ENCODE data around the gene SLC8B1.

The SLC8B1 gene

GRCh38 chr12:113292547-113292946 lies 42.4 kb downstream of the SLC8B1 start:
- DNase-seq (ENCODE audit: low spot score): no peak

GRCh38 chr12:113292091-113292490 lies 42.8 kb downstream of the SLC8B1 start:
- DNase-seq (ENCODE audit: low spot score): no peak

GRCh38 chr12:113291586-113291985 lies 43.3 kb downstream of the SLC8B1 start:
- no peak for DNase-seq (ENCODE audit: low spot score)

GRCh38 chr12:113290506-113290905 lies 44.4 kb downstream of the SLC8B1 start:
- no peak for DNase-seq (ENCODE audit: low spot score)

GRCh38 chr12:113289361-113289760 lies 45.5 kb downstream of the SLC8B1 start:
- DNase-seq (ENCODE audit: low spot score): no peak

- DNase-seq (ENCODE audit: low spot score): no peak
Observed at GRCh38 chr12:113287899-113288282, 47.0 kb downstream of the SLC8B1 start.

GRCh38 chr12:113287146-113287898 lies 47.6 kb downstream of the SLC8B1 start:
- no peak for DNase-seq (ENCODE audit: low spot score)

GRCh38 chr12:113286712-113287111 lies 48.2 kb downstream of the SLC8B1 start:
- no peak for DNase-seq (ENCODE audit: low spot score)

- DNase-seq (ENCODE audit: low spot score): no peak
Observed at GRCh38 chr12:113285679-113286610, 49.0 kb downstream of the SLC8B1 start.

GRCh38 chr12:113284751-113285150 lies 50.2 kb downstream of the SLC8B1 start:
- DNase-seq (ENCODE audit: low spot score): no peak

GRCh38 chr12:113278633-113279032 lies 56.3 kb downstream of the SLC8B1 start:
- no peak for DNase-seq (ENCODE audit: low spot score)

- no peak for DNase-seq (ENCODE audit: low spot score)
Observed at GRCh38 chr12:113278141-113278540, 56.8 kb downstream of the SLC8B1 start.

- DNase-seq (ENCODE audit: low spot score): no peak
Observed at GRCh38 chr12:113277511-113277910, 57.4 kb downstream of the SLC8B1 start.

GRCh38 chr12:113276946-113277500 lies 57.9 kb downstream of the SLC8B1 start:
- DNase-seq (ENCODE audit: low spot score): no peak

- no peak for DNase-seq (ENCODE audit: low spot score)
Observed at GRCh38 chr12:113276306-113276705, 58.6 kb downstream of the SLC8B1 start.

- no peak for DNase-seq (ENCODE audit: low spot score)
Observed at GRCh38 chr12:113274848-113275247, 60.1 kb downstream of the SLC8B1 start.

- no peak for DNase-seq (ENCODE audit: low spot score)
Observed at GRCh38 chr12:113273053-113273725, 61.7 kb downstream of the SLC8B1 start.

GRCh38 chr12:113271853-113272561 lies 62.9 kb downstream of the SLC8B1 start:
- DNase-seq (ENCODE audit: low spot score): no peak

- no peak for DNase-seq (ENCODE audit: low spot score)
Observed at GRCh38 chr12:113271466-113271852, 63.5 kb downstream of the SLC8B1 start.

GRCh38 chr12:113270709-113271009 lies 64.2 kb downstream of the SLC8B1 start:
- DNase-seq (ENCODE audit: low spot score): no peak

GRCh38 chr12:113269257-113269943 lies 65.5 kb downstream of the SLC8B1 start:
- DNase-seq (ENCODE audit: low spot score): no peak

Measured in CD4-positive, alpha-beta T cell treated with Interleukin-2 at 100 ng/mL for 4 hours (primary cell).